PC-3 (cell line): ENCODE results near the gene PCID2. TPM values are rescaled to one million over a fixed set of nuclear protein-coding genes. Genes with fewer than 3 reads are reported as not detected.
"Not testable (repeated sequence)": the region's sequence is repeated elsewhere in the genome, so short reads cannot be mapped to it uniquely, and the experiment has no call there.

Experiments used
- ATAC-seq: fragments of 200-7000 bp; cut with Tn5 transposase; 2 replicates; pipeline ENCODE4 v1.9.1; 2020; ENCODE audit warnings: mild to moderate bottlenecking, moderate library complexity
- BruUV-seq: library from RNA; stranded (reverse); fragments of 400-500 nt; replicated peaks from 2 replicates; lab custom pipeline; 2021; lab: Mats Ljungman, UMichigan
- CTCF ChIA-PET: fragments of 300-600 bp; sonication (Branson Sonifier 250); formaldehyde crosslinking; loops from one replicate; lab custom pipeline; 2022; ENCODE audit warnings: antibody characterized with exemption; lab: Charles Lee
- POLR2A ChIA-PET: fragments of 300-600 bp; sonication (Branson Sonifier 250); formaldehyde crosslinking; loops from one replicate; lab custom pipeline; 2022; ENCODE audit warnings: antibody characterized with exemption; ENCODE audit not compliant: unreplicated experiment; lab: Charles Lee
- DNase-seq: peaks from one replicate; pipeline ENCODE4 v3.0.0-alpha.2; 2015
- H2AFZ ChIP-seq: fragments of 300-600 bp; sonication (generic); 2 replicates; pipeline ENCODE4 v1.6.0; 2016; ENCODE audit warnings: antibody characterized with exemption, low read length
- H3F3A ChIP-seq: fragments of 300-600 bp; sonication (generic); one replicate; pipeline ENCODE4 v1.6.0; 2017; ENCODE audit warnings: antibody characterized with exemption, low read length, control low read depth, mild to moderate bottlenecking; ENCODE audit not compliant: unreplicated experiment
- H3K27ac ChIP-seq: fragments of 300-600 bp; sonication (generic); 2 replicates; pipeline ENCODE4 v1.5.1; 2016; ENCODE audit warnings: mild to moderate bottlenecking, low read length
- H3K27me3 ChIP-seq: fragments of 300-600 bp; sonication (generic); 2 replicates; pipeline ENCODE4 v1.6.1; 2016; ENCODE audit warnings: low read length, mixed read lengths
- H3K36me3 ChIP-seq: fragments of 300-600 bp; sonication (generic); 2 replicates; pipeline ENCODE4 v1.6.1; 2016; ENCODE audit warnings: low read depth, mixed run types, low read length, mixed read lengths
- H3K4me1 ChIP-seq: fragments of 300-600 bp; sonication (generic); 2 replicates; pipeline ENCODE4 v1.5.1; 2016; ENCODE audit warnings: low read length; ENCODE audit not compliant: insufficient read depth
- H3K4me2 ChIP-seq: fragments of 300-600 bp; sonication (generic); 2 replicates; pipeline ENCODE4 v1.6.0; 2016; ENCODE audit warnings: low read length
- H3K4me3 ChIP-seq: fragments of 300-600 bp; sonication (generic); 2 replicates; pipeline ENCODE4 v1.5.1; 2016; ENCODE audit warnings: mild to moderate bottlenecking, low read length, mixed read lengths
- H3K79me2 ChIP-seq: fragments of 300-600 bp; sonication (generic); 2 replicates; pipeline ENCODE4 v1.6.1; 2017; ENCODE audit warnings: low read length, mixed read lengths
- H3K9ac ChIP-seq: fragments of 300-600 bp; sonication (generic); 2 replicates; pipeline ENCODE4 v1.6.0; 2016; ENCODE audit warnings: mild to moderate bottlenecking, low read length
- H3K9me2 ChIP-seq: fragments of 300-600 bp; sonication (generic); replicated peaks from 2 replicates; pipeline ENCODE4 v1.6.1; 2016; ENCODE audit warnings: mixed run types, low read length, mixed read lengths
- H3K9me3 ChIP-seq: fragments of 300-600 bp; sonication (generic); 2 replicates; pipeline ENCODE4 v1.6.1; 2016; ENCODE audit warnings: low read length, mixed read lengths
- H4K20me1 ChIP-seq: fragments of 300-600 bp; sonication (generic); 2 replicates; pipeline ENCODE4 v1.6.1; 2016; ENCODE audit warnings: low read length, mixed read lengths
- CTCF ChIP-seq: fragments of 300-600 bp; sonication (generic); conservative IDR thresholded peaks from 2 replicates; pipeline ENCODE4 v1.5.1; 2017; ENCODE audit warnings: antibody characterized with exemption, low read depth, mild to moderate bottlenecking, low read length
- EZH2 ChIP-seq: fragments of 300-600 bp; sonication (generic); IDR thresholded peaks from one replicate; pipeline ENCODE4 v1.6.1; 2017; ENCODE audit warnings: antibody characterized with exemption, mild to moderate bottlenecking, low read length; ENCODE audit not compliant: unreplicated experiment
- EZH2phosphoT487 ChIP-seq: fragments of 300-600 bp; sonication (generic); IDR thresholded peaks from 2 replicates; pipeline ENCODE4 v1.6.1; 2018; ENCODE audit warnings: mild to moderate bottlenecking, antibody characterized with exemption, low read length, borderline replicate concordance
- intact Hi-C: fragments of 100-400 bp; cut with micrococcal nuclease; formaldehyde crosslinking; loops from 2 replicates; pipeline ENCODE4 v1.9.0; 2023
- total RNA-seq: library from RNA; depleted of rRNA; stranded (reverse); fragments of >200 nt; gene quantifications from 2 replicates; pipeline ENCODE4 v1.2.3, GENCODE V29; 2014

PCID2 gene
- total RNA-seq, 1 experiment from 2014 or later = 39.4 TPM

DNA sequence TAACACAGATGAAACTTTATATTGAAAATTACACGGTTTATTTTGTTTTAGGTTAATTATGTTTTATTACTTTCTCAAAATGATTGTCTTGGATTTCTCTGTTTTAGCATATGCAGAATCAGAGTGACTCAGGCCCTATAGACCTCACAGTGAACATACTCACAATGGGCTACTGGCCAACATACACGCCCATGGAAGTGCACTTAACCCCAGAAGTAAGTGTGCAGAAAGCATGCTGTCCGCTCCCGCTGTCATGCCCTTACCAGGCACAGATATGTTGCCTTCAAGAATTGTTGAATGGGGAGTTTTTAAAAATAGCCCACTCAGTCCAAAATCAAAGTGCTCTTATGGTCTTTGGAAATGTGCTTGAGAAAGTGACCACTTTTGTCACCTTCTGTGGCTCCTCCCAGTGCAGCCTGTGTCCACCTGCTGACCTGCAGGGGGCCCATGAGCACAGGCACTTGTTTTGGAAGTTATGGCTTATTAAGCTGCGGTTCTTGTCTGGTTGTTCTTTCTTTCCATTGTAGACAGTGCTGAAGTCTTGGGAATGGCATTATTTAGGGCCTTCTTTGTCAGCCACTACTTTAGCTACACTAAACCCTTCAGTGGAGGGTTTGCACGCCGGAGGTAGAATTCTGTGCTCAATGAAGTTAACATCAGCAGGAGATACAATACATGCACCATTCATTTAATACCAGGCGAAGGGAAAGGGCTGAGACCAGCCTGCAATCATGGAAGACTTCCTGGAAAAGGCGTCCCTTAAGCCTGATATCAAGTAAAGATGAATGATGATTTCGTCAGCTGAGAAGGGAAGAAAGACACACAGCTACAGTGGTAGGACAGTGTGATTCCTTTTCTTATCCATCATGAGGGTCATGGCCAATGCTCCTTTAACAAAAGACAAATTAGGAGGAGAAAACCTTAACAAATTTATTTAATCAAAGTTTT is 37.7 kb upstream of the PCID2 start:
- no peak overlapping the region for H3K4me2 ChIP-seq
- no peak overlapping the region for H3K4me3 ChIP-seq
- ChIA-PET CTCF (no interaction called here), POLR2A (no interaction called here)
- no peaks in the 10 kb centered on the region for H3K9me3 ChIP-seq
- no peaks in the 10 kb centered on the region for H3K79me2 ChIP-seq
- peaks cover 27% of the 10 kb centered on the region for H3K36me3 ChIP-seq
- no peaks in the 10 kb centered on the region for H3K27me3 ChIP-seq
- ATAC-seq (peak; percentile 65), DNase-seq (peak; percentile 15)
- no peaks in the 10 kb centered on the region for H3K9me2 ChIP-seq
- intact Hi-C loops = no loop called here
- H3K9ac ChIP-seq = no peak overlapping the region
- no peak overlapping the region for H2AFZ ChIP-seq
- H4K20me1 ChIP-seq = no peaks in the 10 kb centered on the region
- TF ChIP-seq CTCF (peak; percentile 61), EZH2phosphoT487 (no peak), EZH2 (no peak)
- no peaks in the 10 kb centered on the region for H3F3A ChIP-seq
- no peak overlapping the region for H3K27ac ChIP-seq
- H3K4me1 ChIP-seq = no peaks in the 10 kb centered on the region
- BruUV-seq = no TSS peak

GRCh38 chr13:113243847-113244246 is 35.4 kb upstream of the PCID2 start:
- DNase-seq (no peak), ATAC-seq (no peak)
- Histone ChIP-seq H4K20me1 (no peaks in the 10 kb centered on the region), H3K27me3 (no peaks in the 10 kb centered on the region), H3K4me1 (no peaks in the 10 kb centered on the region), H3K4me2 (no peak overlapping the region), H3K36me3 (peaks cover 27% of the 10 kb centered on the region), H3K4me3 (no peak overlapping the region), H3K9me3 (no peaks in the 10 kb centered on the region), H3F3A (no peaks in the 10 kb centered on the region), H3K27ac (no peak overlapping the region), H3K9ac (no peak overlapping the region), H2AFZ (no peak overlapping the region), H3K9me2 (no peaks in the 10 kb centered on the region), H3K79me2 (no peaks in the 10 kb centered on the region)
- no peak for TF ChIP-seq CTCF
- TF ChIP-seq EZH2phosphoT487 = no peak
- CTCF ChIA-PET = interaction anchor here (0.5 kb wide), 1 partner anchor 136 kb away, joined by 4 read pairs; no protein-coding TSS in a partner anchor
- no TSS peak for BruUV-seq
- POLR2A ChIA-PET = no interaction called here
- intact Hi-C loops = no loop called here

- H3K27ac ChIP-seq, intact Hi-C loops, H3F3A ChIP-seq, H3K4me2 ChIP-seq, BruUV-seq, ATAC-seq, H3K4me3 ChIP-seq, H3K79me2 ChIP-seq, H3K4me1 ChIP-seq, H3K9ac ChIP-seq, H3K27me3 ChIP-seq, POLR2A ChIA-PET, CTCF ChIA-PET, H3K9me3 ChIP-seq, H3K9me2 ChIP-seq, H2AFZ ChIP-seq, DNase-seq, H4K20me1 ChIP-seq: not testable (repeated sequence)
- H3K36me3 ChIP-seq = peaks cover 27% of the 10 kb centered on the region
These were observed 33.2 kb upstream of the PCID2 start for GRCh38 chr13:113241623-113242022.
